A549 treated with CORT108297 at 1 μM for 4 hours (cell line): ENCODE results near the gene GEN1. TPM values are rescaled to one million over a fixed set of nuclear protein-coding genes. Genes with fewer than 3 reads are reported as not detected.

ENCODE experiments used
- total RNA-seq: library from RNA; stranded (reverse); fragments of 200-300 nt; extraction: Qiagen RNA extraction; gene quantifications from 5 replicates; pipeline ENCODE4 v1.2.3, GENCODE V29; 2022

Gene GEN1
- total RNA-seq: 12.2 to 13.7 TPM (median 13.5 TPM) in 5 replicates

GRCh38 chr2:17753803-17754663 lies at the start of gene GEN1, which contains the start of gene SMC6:
TSS of gene GEN1 (plus strand) at chr2:17754138. CDS start at chr2:17759944, 5,806 bp downstream.
TSS of gene SMC6 (minus strand) at chr2:17753810. CDS start at chr2:17745946, 7,864 bp downstream.

GRCh38 chr2:17816396-17817245 lies 62.7 kb downstream of the GEN1 start, which contains the start of gene MSGN1:
TSS of gene MSGN1 (plus strand) at chr2:17816460. CDS start at chr2:17816519, 59 bp downstream.

Other genes starting within 250 kb of the GEN1 start
- not detected in 5 replicates for gene RAD51AP2, start 235.7 kb upstream of the GEN1 start, total RNA-seq
- gene VSNL1, start 213.4 kb upstream of the GEN1 start, total RNA-seq: not detected in 5 replicates
- 23.4 to 36.7 TPM (median 29.6 TPM) in 5 replicates for gene SMC6, start 328 bp upstream of the GEN1 start, total RNA-seq
- not detected in 5 replicates for gene MSGN1, start 62.3 kb downstream of the GEN1 start, total RNA-seq
- 1.1 to 1.5 TPM (median 1.4 TPM) in 5 replicates for gene KCNS3, start 124.5 kb downstream of the GEN1 start, total RNA-seq